Transverse colon (tissue), 3 donors: ENCODE results near the gene APOB.

Experiments
- EP300 ChIP-seq: sonication (generic); formaldehyde crosslinking; IDR thresholded peaks from one replicate; pipeline ENCODE4 v1.6.1; 2017; ENCODE audit warnings: antibody characterized with exemption, low read depth
- POLR2A ChIP-seq: fragments of 450-650 bp; IDR thresholded peaks from one replicate; pipeline ENCODE4 v1.6.1; 2016; ENCODE audit warnings: antibody characterized with exemption, mild to moderate bottlenecking, moderate library complexity
- TF ChIP-seq, protein P1 (sequence below), 5 experiments: fragments of 200-600 bp in 3 of 5; fragments of 450-650 bp in 2 of 5; sonication (generic) in 3 of 5; IDR thresholded peaks; 1 replicate in 2 of 5; 2 replicates in 3 of 5; pipeline ENCODE4 v1.5.1; 2016 to 2017; ENCODE audit warnings: antibody characterized with exemption in 5 of 5, inconsistent platforms in 3 of 5, mild to moderate bottlenecking in 2 of 5, moderate library complexity in 1 of 5

DNA sequence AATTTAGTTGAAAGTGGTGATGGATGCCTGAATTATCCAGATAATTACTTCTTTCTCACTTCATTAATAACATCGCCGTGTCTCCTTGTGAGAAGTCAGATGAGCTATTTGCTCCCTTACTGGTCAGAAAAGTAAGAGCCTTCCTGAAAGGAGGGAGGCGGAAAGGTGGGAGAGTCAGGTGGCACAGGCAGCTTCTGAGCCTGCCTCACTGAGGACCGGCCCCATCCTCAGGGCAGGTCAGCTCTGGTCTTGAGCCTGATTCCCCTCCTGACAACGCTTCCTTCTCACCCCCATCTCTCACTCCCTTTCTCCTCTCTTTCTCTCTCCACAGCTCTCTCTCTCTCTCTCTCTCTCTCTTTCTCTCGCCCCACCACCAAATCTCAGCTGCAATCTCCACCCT is 10.1 kb upstream of the APOB start:
- TF ChIP-seq, protein P1, sequence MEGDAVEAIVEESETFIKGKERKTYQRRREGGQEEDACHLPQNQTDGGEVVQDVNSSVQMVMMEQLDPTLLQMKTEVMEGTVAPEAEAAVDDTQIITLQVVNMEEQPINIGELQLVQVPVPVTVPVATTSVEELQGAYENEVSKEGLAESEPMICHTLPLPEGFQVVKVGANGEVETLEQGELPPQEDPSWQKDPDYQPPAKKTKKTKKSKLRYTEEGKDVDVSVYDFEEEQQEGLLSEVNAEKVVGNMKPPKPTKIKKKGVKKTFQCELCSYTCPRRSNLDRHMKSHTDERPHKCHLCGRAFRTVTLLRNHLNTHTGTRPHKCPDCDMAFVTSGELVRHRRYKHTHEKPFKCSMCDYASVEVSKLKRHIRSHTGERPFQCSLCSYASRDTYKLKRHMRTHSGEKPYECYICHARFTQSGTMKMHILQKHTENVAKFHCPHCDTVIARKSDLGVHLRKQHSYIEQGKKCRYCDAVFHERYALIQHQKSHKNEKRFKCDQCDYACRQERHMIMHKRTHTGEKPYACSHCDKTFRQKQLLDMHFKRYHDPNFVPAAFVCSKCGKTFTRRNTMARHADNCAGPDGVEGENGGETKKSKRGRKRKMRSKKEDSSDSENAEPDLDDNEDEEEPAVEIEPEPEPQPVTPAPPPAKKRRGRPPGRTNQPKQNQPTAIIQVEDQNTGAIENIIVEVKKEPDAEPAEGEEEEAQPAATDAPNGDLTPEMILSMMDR (IDR thresholded peaks at IDR 0.05) = no peak
- TF ChIP-seq EP300 = no peak
- TF ChIP-seq POLR2A = no peak
